HFFc6 (cell line): Measurements from ENCODE around the gene RNF214. TPM values are rescaled to one million over a fixed set of nuclear protein-coding genes. Genes with fewer than 3 reads are reported as not detected.

Experiments used
- DNase-seq: peaks from one replicate; pipeline ENCODE4 v3.0.0-alpha.2; 2018
- H3K27ac Mint-ChIP-seq: 2 replicates; pipeline ENCODE4 v1.8.0; 2020; ENCODE audit warnings: mild to moderate bottlenecking, mixed read lengths
- H3K27me3 Mint-ChIP-seq: 2 replicates; pipeline ENCODE4 v1.8.0; 2021; ENCODE audit warnings: mild to moderate bottlenecking, moderate library complexity, mixed read lengths; ENCODE audit not compliant: insufficient read depth
- H3K36me3 Mint-ChIP-seq: 2 replicates; pipeline ENCODE4 v1.8.0; 2021; ENCODE audit warnings: low read depth, mixed read lengths
- H3K4me1 Mint-ChIP-seq: 2 replicates; pipeline ENCODE4 v1.8.0; 2020; ENCODE audit warnings: low read depth, mixed read lengths
- H3K4me3 Mint-ChIP-seq: 2 replicates; pipeline ENCODE4 v1.8.0; 2020; ENCODE audit warnings: mild to moderate bottlenecking, moderate library complexity, mixed read lengths
- H3K9me3 Mint-ChIP-seq: 2 replicates; pipeline ENCODE4 v1.8.0; 2020; ENCODE audit warnings: mild to moderate bottlenecking, mixed read lengths
- total RNA-seq, 6 experiments: library from RNA; stranded (reverse); fragmentation: NEBNext Ultra II Directional; extraction: Animal tissue kit (Norgen Biotek cat#: 25700); gene quantifications; 2 replicates in 1 of 6; 3 replicates in 5 of 6; pipeline ENCODE4 v1.2.3, GENCODE V29; 2021
- TF ChIP-seq, protein P1 (sequence below): fragments of 200-600 bp; sonication (generic); IDR thresholded peaks from 2 replicates; pipeline ENCODE4 v1.5.0; 2021; ENCODE audit warnings: antibody characterized with exemption, mild to moderate bottlenecking

The RNF214 gene
- total RNA-seq, 6 experiments from 2014 or later = 17.7 to 25.6 (median 22.1) TPM

DNA sequence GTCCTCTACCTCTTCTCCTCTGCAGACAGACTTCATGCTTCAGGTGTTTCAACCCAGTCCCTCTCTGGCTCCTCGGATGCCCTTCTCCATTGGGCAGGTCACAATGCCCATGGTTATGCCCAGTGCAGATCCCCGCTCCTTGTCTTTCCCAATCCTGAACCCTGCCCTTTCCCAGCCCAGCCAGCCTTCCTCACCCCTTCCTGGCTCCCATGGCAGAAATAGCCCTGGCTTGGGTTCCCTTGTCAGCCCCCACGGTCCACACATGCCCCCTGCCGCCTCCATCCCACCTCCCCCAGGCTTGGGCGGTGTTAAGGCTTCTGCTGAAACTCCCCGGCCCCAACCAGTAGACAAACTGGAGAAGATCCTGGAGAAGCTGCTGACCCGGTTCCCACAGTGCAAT, 49.4 kb downstream of the RNF214 start:
- Mint-ChIP-seq H3K9me3 (no peaks in the 10 kb centered on the region), H3K36me3 (peaks cover 48% of the 10 kb centered on the region), H3K27me3 (no peaks in the 10 kb centered on the region; the same call in 1 of the 2 replicates), H3K27ac (peak overlapping the region; percentile 86), H3K4me3 (peak overlapping the region; percentile 77; the same call in 1 of the 2 replicates), H3K4me1 (peaks cover 41% of the 10 kb centered on the region)
- TF ChIP-seq, protein P1, sequence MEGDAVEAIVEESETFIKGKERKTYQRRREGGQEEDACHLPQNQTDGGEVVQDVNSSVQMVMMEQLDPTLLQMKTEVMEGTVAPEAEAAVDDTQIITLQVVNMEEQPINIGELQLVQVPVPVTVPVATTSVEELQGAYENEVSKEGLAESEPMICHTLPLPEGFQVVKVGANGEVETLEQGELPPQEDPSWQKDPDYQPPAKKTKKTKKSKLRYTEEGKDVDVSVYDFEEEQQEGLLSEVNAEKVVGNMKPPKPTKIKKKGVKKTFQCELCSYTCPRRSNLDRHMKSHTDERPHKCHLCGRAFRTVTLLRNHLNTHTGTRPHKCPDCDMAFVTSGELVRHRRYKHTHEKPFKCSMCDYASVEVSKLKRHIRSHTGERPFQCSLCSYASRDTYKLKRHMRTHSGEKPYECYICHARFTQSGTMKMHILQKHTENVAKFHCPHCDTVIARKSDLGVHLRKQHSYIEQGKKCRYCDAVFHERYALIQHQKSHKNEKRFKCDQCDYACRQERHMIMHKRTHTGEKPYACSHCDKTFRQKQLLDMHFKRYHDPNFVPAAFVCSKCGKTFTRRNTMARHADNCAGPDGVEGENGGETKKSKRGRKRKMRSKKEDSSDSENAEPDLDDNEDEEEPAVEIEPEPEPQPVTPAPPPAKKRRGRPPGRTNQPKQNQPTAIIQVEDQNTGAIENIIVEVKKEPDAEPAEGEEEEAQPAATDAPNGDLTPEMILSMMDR = no peak
- DNase-seq = no peak

DNA sequence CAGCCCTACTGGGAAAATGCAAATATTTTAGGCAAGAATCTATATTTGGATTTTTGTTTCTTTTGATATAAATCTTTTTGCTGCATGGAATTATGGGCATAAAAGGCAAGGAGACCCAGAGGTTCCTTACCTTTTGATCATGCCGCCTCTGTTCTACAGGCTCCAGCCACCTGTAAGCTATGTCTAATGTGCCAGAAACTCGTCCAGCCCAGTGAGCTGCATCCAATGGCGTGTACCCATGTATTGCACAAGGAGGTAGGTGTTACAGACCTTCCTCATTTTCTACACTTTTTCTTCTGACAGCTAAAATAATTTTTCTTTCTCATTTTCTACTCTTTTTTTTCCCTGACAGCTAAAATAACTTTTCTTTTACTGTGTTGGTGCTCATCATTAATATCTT, 50.5 kb downstream of the RNF214 start:
- H3K27me3 Mint-ChIP-seq = no peaks in the 10 kb centered on the region; the same call in 1 of the 2 replicates
- H3K27ac Mint-ChIP-seq = no peak overlapping the region
- DNase-seq = no peak
- H3K36me3 Mint-ChIP-seq = peaks cover 52% of the 10 kb centered on the region
- H3K9me3 Mint-ChIP-seq = no peaks in the 10 kb centered on the region
- H3K4me3 Mint-ChIP-seq = no peak overlapping the region
- TF ChIP-seq, protein P1 = no peak
- peaks cover 41% of the 10 kb centered on the region for H3K4me1 Mint-ChIP-seq

DNA sequence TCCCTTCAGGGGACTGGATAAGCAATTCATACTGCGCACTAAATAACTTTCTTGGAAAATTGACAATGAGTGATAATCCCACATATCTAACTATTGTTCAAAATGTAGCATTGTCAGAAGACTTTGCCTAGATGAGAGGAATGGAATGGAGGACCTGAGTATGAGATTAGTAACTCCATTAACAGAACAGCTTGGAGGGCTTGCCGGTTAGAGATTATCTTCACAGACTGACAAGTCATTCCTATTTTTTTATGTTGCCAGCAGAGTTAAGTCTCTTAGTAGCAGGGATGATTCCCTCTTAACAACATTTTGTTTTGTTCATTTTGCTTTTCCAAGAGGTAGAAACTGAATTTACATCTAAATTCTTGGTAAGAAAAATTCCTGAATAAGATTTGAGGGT, 51.6 kb downstream of the RNF214 start:
- DNase-seq = no peak
- no peak overlapping the region for H3K4me3 Mint-ChIP-seq
- H3K4me1 Mint-ChIP-seq = peaks cover 35% of the 10 kb centered on the region
- no peaks in the 10 kb centered on the region for H3K9me3 Mint-ChIP-seq
- TF ChIP-seq, protein P1 = no peak
- no peaks in the 10 kb centered on the region; the same call in 1 of the 2 replicates for H3K27me3 Mint-ChIP-seq
- peaks cover 56% of the 10 kb centered on the region for H3K36me3 Mint-ChIP-seq
- H3K27ac Mint-ChIP-seq = no peak overlapping the region

DNA sequence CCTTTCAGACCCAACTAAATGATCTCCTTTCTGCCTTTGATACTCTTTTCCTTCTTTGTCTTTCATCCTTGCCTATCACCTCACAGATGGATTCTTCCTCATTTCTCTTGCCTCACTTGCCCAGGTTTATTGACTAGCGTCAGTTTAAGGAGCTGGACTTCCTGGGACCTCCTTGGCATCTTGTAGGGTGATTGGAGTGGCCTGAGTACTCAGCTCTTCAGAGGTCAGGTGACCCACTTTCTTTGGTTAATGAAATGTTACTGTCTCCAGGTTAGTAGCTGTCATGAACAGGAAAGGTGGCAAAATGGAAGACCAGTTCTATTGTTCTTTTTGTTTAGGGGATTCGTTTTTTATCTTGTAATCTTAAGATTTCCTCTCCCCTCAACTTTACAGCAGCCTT, 54.1 kb downstream of the RNF214 start:
- H3K4me3 Mint-ChIP-seq = no peak overlapping the region
- no peak overlapping the region for H3K27ac Mint-ChIP-seq
- no peaks in the 10 kb centered on the region for H3K9me3 Mint-ChIP-seq
- no peaks in the 10 kb centered on the region; the same call in 1 of the 2 replicates for H3K27me3 Mint-ChIP-seq
- peaks cover 71% of the 10 kb centered on the region for H3K36me3 Mint-ChIP-seq
- H3K4me1 Mint-ChIP-seq = peaks cover 13% of the 10 kb centered on the region
- TF ChIP-seq, protein P1 = no peak
- DNase-seq = no peak

DNA sequence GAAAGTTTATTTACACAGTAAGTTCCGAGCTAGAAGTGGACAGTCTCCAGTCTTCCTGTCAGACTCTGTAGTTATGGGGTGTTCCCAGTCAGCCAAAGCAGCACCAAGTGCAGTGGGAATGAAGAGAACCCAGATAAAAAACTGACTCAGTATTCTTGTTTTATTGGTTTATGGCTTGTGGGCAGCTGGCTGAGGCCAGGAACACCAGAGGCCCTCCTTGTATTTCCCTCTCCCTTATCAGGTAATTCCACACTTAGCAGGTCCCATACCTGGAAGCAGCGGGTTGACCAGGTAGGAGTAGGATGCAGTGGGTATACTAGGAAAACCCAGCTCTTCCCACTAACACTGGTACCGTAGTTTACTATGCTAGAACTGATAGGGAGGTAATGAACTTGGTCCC, 55.2 kb downstream of the RNF214 start:
- H3K4me1 Mint-ChIP-seq = peaks cover 3% of the 10 kb centered on the region
- TF ChIP-seq, protein P1 = no peak
- no peak overlapping the region for H3K4me3 Mint-ChIP-seq
- H3K36me3 Mint-ChIP-seq = peaks cover 65% of the 10 kb centered on the region
- H3K27me3 Mint-ChIP-seq = no peaks in the 10 kb centered on the region; the same call in 1 of the 2 replicates
- DNase-seq = no peak
- no peak overlapping the region for H3K27ac Mint-ChIP-seq
- no peaks in the 10 kb centered on the region for H3K9me3 Mint-ChIP-seq

DNA sequence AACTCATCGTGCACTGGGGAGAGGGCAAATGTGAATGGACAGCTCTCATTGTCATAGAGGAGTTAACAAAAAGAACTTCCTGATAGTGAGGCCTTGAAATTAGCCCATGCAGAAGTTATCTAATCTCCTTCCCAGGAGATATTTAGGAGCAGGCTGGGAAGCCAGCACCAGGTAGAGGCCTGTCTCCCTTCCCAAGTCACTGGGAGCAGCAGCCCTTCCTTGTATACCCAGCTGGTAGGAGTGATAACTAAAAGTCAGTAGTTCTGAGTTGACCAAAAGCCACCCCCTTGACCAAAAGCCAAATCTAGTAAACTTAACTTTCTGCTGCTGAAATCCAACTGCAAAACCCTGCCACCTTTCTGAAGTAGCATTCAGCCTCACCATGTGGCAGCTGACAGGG, 57.3 kb downstream of the RNF214 start:
- H3K27ac Mint-ChIP-seq = no peak overlapping the region
- DNase-seq = no peak
- no peaks in the 10 kb centered on the region for H3K9me3 Mint-ChIP-seq
- no peaks in the 10 kb centered on the region for H3K4me1 Mint-ChIP-seq
- H3K4me3 Mint-ChIP-seq = no peak overlapping the region
- H3K36me3 Mint-ChIP-seq = peaks cover 65% of the 10 kb centered on the region
- peaks cover 1% of the 10 kb centered on the region for H3K27me3 Mint-ChIP-seq
- TF ChIP-seq, protein P1 = no peak
